ENCODE data around the gene CLSTN1.
A peak's percentile ranks its signal among the peaks of the same experiment; 100 is the strongest.

The CLSTN1 gene

GRCh38 chr1:9688599-9688998 lies 135.2 kb downstream of the CLSTN1 start:
- no peak for DNase-seq (ENCODE audit: low read depth in 1 of 2, low spot score in 1 of 2)

- DNase-seq (ENCODE audit: low read depth in 1 of 2, low spot score in 1 of 2), result no peak
Observed at GRCh38 chr1:9687874-9688582, 135.7 kb downstream of the CLSTN1 start.

GRCh38 chr1:9687120-9687873 lies 136.5 kb downstream of the CLSTN1 start:
- peak; percentile 19 to 41 for DNase-seq (ENCODE audit: low read depth in 1 of 2, low spot score in 1 of 2)

GRCh38 chr1:9684801-9685200 lies 139.0 kb downstream of the CLSTN1 start:
- no peak for DNase-seq (ENCODE audit: low read depth in 1 of 2, low spot score in 1 of 2)

- no peak for DNase-seq (ENCODE audit: low read depth in 1 of 2, low spot score in 1 of 2)
Observed at GRCh38 chr1:9680828-9681227, 142.9 kb downstream of the CLSTN1 start.

- DNase-seq (ENCODE audit: low read depth in 1 of 2, low spot score in 1 of 2), result no peak
Observed at GRCh38 chr1:9680091-9680490, 143.7 kb downstream of the CLSTN1 start.

Measured in activated CD4-positive, alpha-beta T cell treated with anti-CD3 and anti-CD28 coated beads, Interleukin-2, amount 50 U/mL, for 24 hours (primary cell).